Stimulated activated naive CD4-positive, alpha-beta T cell treated with Interleukin-2 at 50 U/mL for 16 hours (primary cell): Measurements from ENCODE around the gene GPC6.

ENCODE experiments used
- DNase-seq: peaks from one replicate; lab custom pipeline; 2025; lab: John Stamatoyannopoulos, UW

Gene GPC6

GRCh38 chr13:93231867-93232266 lies 5.3 kb downstream of the GPC6 start:
- no peak for DNase-seq

GRCh38 chr13:93233997-93234416 lies 7.4 kb downstream of the GPC6 start:
- DNase-seq = no peak

GRCh38 chr13:93234459-93234858 lies 7.9 kb downstream of the GPC6 start:
- no peak for DNase-seq

- no peak for DNase-seq
Observed at GRCh38 chr13:93235258-93236015, 8.8 kb downstream of the GPC6 start.

- DNase-seq = no peak
Observed at GRCh38 chr13:93238711-93239110, 12.1 kb downstream of the GPC6 start.

- no peak for DNase-seq
Observed at GRCh38 chr13:93243375-93244063, 16.9 kb downstream of the GPC6 start.

GRCh38 chr13:93244141-93244917 lies 17.7 kb downstream of the GPC6 start:
- no peak for DNase-seq

GRCh38 chr13:93244918-93245280 lies 18.3 kb downstream of the GPC6 start:
- no peak for DNase-seq

- no peak for DNase-seq
Observed at GRCh38 chr13:93246069-93246468, 19.5 kb downstream of the GPC6 start.

GRCh38 chr13:93248627-93249047 lies 22.0 kb downstream of the GPC6 start:
- DNase-seq = no peak

- DNase-seq = no peak
Observed at GRCh38 chr13:93249364-93250306, 23.0 kb downstream of the GPC6 start.

- no peak for DNase-seq
Observed at GRCh38 chr13:93254775-93255174, 28.2 kb downstream of the GPC6 start.

- DNase-seq = no peak
Observed at GRCh38 chr13:93256998-93257397, 30.4 kb downstream of the GPC6 start.

GRCh38 chr13:93259527-93260080 lies 33.0 kb downstream of the GPC6 start:
- no peak for DNase-seq

GRCh38 chr13:93260591-93260990 lies 34.0 kb downstream of the GPC6 start:
- DNase-seq = no peak

GRCh38 chr13:93262729-93263345 lies 36.2 kb downstream of the GPC6 start:
- DNase-seq = no peak

GRCh38 chr13:93264876-93265275 lies 38.3 kb downstream of the GPC6 start:
- no peak for DNase-seq

- no peak for DNase-seq
Observed at GRCh38 chr13:93265800-93266199, 39.2 kb downstream of the GPC6 start.

- DNase-seq = no peak
Observed at GRCh38 chr13:93266681-93267080, 40.1 kb downstream of the GPC6 start.

GRCh38 chr13:93268327-93269028 lies 41.9 kb downstream of the GPC6 start:
- no peak for DNase-seq
